ENCODE measurements around the gene DNAJC8. TPM values are rescaled to one million over a fixed set of nuclear protein-coding genes. Genes with fewer than 3 reads are reported as not detected.

The DNAJC8 gene
- total and polyA plus RNA-seq, 2 donors from 2014 or later = 71.7 to 110 TPM

DNA sequence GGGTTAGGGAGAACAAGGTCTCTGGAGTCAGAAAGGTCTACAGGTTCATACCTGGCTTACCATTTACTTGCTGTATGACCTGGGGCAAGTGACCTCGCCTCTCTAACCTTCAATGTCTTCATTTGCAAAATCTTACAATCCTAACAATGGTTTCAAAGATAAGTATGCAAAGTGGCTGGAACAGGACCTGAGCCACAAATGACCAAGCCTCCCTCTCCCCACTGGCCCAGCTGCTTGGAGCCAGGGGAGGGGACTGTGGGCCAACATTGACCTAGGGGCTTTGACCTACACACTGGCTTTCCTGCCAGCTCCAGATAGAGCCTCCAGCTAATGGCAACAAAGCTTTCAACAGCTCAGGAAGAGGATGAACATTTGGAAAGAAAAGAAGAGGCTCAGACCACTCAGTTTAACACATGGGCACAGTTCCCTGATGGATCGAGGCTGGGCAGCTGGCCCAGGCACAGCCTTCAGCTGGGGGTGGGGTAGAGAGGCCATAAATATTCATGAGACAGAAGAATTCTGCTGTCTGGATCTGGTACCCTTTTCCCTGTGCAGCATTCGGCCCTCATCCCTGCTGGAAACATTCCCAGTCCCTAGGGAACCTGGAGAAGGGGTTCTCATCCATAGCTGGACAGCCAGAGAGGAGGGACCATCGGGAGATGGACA lies 69.2 kb downstream of the DNAJC8 start:
- DNase-seq (peak in 1 of 5 donors; percentile 35), FAIRE-seq (no peak)
- H3K36me3 ChIP-seq (ENCODE audit: control insufficient read depth in 2 of 3, insufficient read depth in 3 of 3, low read length in 3 of 3) = no peaks in the 10 kb centered on the region
- no peaks in the 10 kb centered on the region for H3K9me3 ChIP-seq (ENCODE audit: control insufficient read depth in 2 of 3, insufficient read depth in 1 of 3, low read length in 3 of 3)
- H3K4me1 ChIP-seq (ENCODE audit: control insufficient read depth in 2 of 3, insufficient read depth in 2 of 3, low read depth in 1 of 3, low read length in 3 of 3) = peaks cover 0 to 8% (median 6%) of the 10 kb centered on the region in 3 donors
- TF ChIP-seq, protein P1, sequence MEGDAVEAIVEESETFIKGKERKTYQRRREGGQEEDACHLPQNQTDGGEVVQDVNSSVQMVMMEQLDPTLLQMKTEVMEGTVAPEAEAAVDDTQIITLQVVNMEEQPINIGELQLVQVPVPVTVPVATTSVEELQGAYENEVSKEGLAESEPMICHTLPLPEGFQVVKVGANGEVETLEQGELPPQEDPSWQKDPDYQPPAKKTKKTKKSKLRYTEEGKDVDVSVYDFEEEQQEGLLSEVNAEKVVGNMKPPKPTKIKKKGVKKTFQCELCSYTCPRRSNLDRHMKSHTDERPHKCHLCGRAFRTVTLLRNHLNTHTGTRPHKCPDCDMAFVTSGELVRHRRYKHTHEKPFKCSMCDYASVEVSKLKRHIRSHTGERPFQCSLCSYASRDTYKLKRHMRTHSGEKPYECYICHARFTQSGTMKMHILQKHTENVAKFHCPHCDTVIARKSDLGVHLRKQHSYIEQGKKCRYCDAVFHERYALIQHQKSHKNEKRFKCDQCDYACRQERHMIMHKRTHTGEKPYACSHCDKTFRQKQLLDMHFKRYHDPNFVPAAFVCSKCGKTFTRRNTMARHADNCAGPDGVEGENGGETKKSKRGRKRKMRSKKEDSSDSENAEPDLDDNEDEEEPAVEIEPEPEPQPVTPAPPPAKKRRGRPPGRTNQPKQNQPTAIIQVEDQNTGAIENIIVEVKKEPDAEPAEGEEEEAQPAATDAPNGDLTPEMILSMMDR (IDR thresholded peaks at IDR 0.05; ENCODE audit: borderline replicate concordance, extremely low read depth, insufficient read depth) = no peak
- H3K27ac ChIP-seq (ENCODE audit: low read depth in 2 of 2, low read length in 2 of 2) = no peak overlapping the region
- H3K9ac ChIP-seq (ENCODE audit: low read length in 3 of 3) = no peak overlapping the region
- H3K27me3 ChIP-seq (ENCODE audit: control insufficient read depth, insufficient read depth, low read length) = no peaks in the 10 kb centered on the region
- no peak overlapping the region for H3K4me3 ChIP-seq (ENCODE audit: low read length in 3 of 3)
- intact Hi-C loops (cut with DNase I) = no loop called here

GRCh38 chr1:28162151-28162550 lies 70.7 kb downstream of the DNAJC8 start:
- Histone ChIP-seq H3K4me1 (ENCODE audit: control insufficient read depth in 2 of 3, insufficient read depth in 2 of 3, low read depth in 1 of 3, low read length in 3 of 3) (peaks cover 0 to 8% (median 6%) of the 10 kb centered on the region in 3 donors), H3K9me3 (ENCODE audit: control insufficient read depth in 2 of 3, insufficient read depth in 1 of 3, low read length in 3 of 3) (no peaks in the 10 kb centered on the region), H3K9ac (ENCODE audit: low read length in 3 of 3) (no peak overlapping the region), H3K27me3 (ENCODE audit: control insufficient read depth, insufficient read depth, low read length) (no peaks in the 10 kb centered on the region), H3K27ac (ENCODE audit: low read depth in 2 of 2, low read length in 2 of 2) (no peak overlapping the region), H3K36me3 (ENCODE audit: control insufficient read depth in 2 of 3, insufficient read depth in 3 of 3, low read length in 3 of 3) (no peaks in the 10 kb centered on the region), H3K4me3 (ENCODE audit: low read length in 3 of 3) (no peak overlapping the region)
- no peak for DNase-seq
- no peak for FAIRE-seq
- intact Hi-C loops (cut with DNase I) = no loop called here
- TF ChIP-seq, protein P1 (IDR thresholded peaks at IDR 0.05; ENCODE audit: borderline replicate concordance, extremely low read depth, insufficient read depth) = no peak

- FAIRE-seq (no peak), DNase-seq (no peak)
- intact Hi-C loops (cut with DNase I) = no loop called here
- Histone ChIP-seq H3K4me1 (ENCODE audit: control insufficient read depth in 2 of 3, insufficient read depth in 2 of 3, low read depth in 1 of 3, low read length in 3 of 3) (peaks cover 0 to 8% (median 6%) of the 10 kb centered on the region in 3 donors), H3K9me3 (ENCODE audit: control insufficient read depth in 2 of 3, insufficient read depth in 1 of 3, low read length in 3 of 3) (no peaks in the 10 kb centered on the region), H3K27ac (ENCODE audit: low read depth in 2 of 2, low read length in 2 of 2) (no peak overlapping the region), H3K4me3 (ENCODE audit: low read length in 3 of 3) (no peak overlapping the region), H3K9ac (ENCODE audit: low read length in 3 of 3) (no peak overlapping the region), H3K27me3 (ENCODE audit: control insufficient read depth, insufficient read depth, low read length) (no peaks in the 10 kb centered on the region), H3K36me3 (ENCODE audit: control insufficient read depth in 2 of 3, insufficient read depth in 3 of 3, low read length in 3 of 3) (no peaks in the 10 kb centered on the region)
- TF ChIP-seq, protein P1 (IDR thresholded peaks at IDR 0.05; ENCODE audit: borderline replicate concordance, extremely low read depth, insufficient read depth) = no peak
These were observed 71.1 kb downstream of the DNAJC8 start for GRCh38 chr1:28161751-28162150.

Measured in kidney (tissue), 14 donors.